HAP-1 (cell line): ENCODE measurements around the gene HLA-DQB2.
"Not testable (repeated sequence)": the region's sequence is repeated elsewhere in the genome, so short reads cannot be mapped to it uniquely, and the experiment has no call there.

ENCODE experiments used
- DNase-seq, 2 experiments: peaks; one replicate each; pipeline ENCODE4 v3.0.0-alpha.2; 2016 to 2020; ENCODE audit warnings: low spot score in 2 of 2
- H3K27me3 ChIP-seq: fragments of 250-450 bp; sonication (Bioruptor Pico); 2 replicates; pipeline ENCODE4 v1.5.1; 2020; ENCODE audit warnings: low read depth, mild to moderate bottlenecking, moderate library complexity
- H3K36me3 ChIP-seq: fragments of 250-450 bp; sonication (Bioruptor Pico); replicated peaks from 2 replicates; pipeline ENCODE4 v1.5.1; 2020; ENCODE audit warnings: mild to moderate bottlenecking
- H3K4me1 ChIP-seq: fragments of 250-450 bp; sonication (Bioruptor Pico); 2 replicates; pipeline ENCODE4 v1.5.1; 2020; ENCODE audit warnings: mild to moderate bottlenecking
- H3K4me3 ChIP-seq: fragments of 250-450 bp; sonication (Bioruptor Pico); 2 replicates; pipeline ENCODE4 v1.5.1; 2020; ENCODE audit warnings: mild to moderate bottlenecking, moderate library complexity
- H3K9me3 ChIP-seq: fragments of 250-450 bp; sonication (Bioruptor Pico); 2 replicates; pipeline ENCODE4 v1.5.1; 2020; ENCODE audit warnings: mild to moderate bottlenecking, moderate library complexity
- in situ Hi-C: fragments of 300-500 bp; cut with MboI; formaldehyde crosslinking; loops from 3 replicates; pipeline ENCODE4 v1.14.3; 2020; ENCODE audit warnings: low sequenced_read_pairs, inconsistent platforms, mixed read lengths

The HLA-DQB2 gene

GRCh38 chr6:32763421-32763820, at the start of gene HLA-DQB2:
Gene HLA-DQB2 (minus strand): TSS chr6:32763532. CDS start chr6:32763470, 62 bp downstream.
- DNase-seq, result no peak
- in situ Hi-C loops, result no loop called here
- H3K9me3 ChIP-seq, result no peaks in the 10 kb centered on the region
- no peaks in the 10 kb centered on the region for H3K4me1 ChIP-seq
- H3K27me3 ChIP-seq, result peaks cover 13% of the 10 kb centered on the region
- H3K36me3 ChIP-seq, result no peaks in the 10 kb centered on the region
- no peak within 1 kb of the TSS for H3K4me3 ChIP-seq

- Histone ChIP-seq H3K36me3 (no peaks in the 10 kb centered on the region), H3K4me3 (no peak overlapping the region), H3K4me1 (no peaks in the 10 kb centered on the region), H3K27me3 (peaks cover 9% of the 10 kb centered on the region), H3K9me3 (no peaks in the 10 kb centered on the region)
- in situ Hi-C loops, result no loop called here
- no peak for DNase-seq
These were observed 45.8 kb upstream of the HLA-DQB2 start for GRCh38 chr6:32809171-32809570.

- Histone ChIP-seq H3K4me3 (no peak overlapping the region), H3K27me3 (peaks cover 27% of the 10 kb centered on the region), H3K36me3 (no peaks in the 10 kb centered on the region), H3K9me3 (no peaks in the 10 kb centered on the region), H3K4me1 (no peaks in the 10 kb centered on the region)
- DNase-seq, result no peak
- in situ Hi-C loops, result no loop called here
These were observed 43.8 kb upstream of the HLA-DQB2 start for GRCh38 chr6:32807020-32807580.

GRCh38 chr6:32805404-32805803, 42.1 kb upstream of the HLA-DQB2 start:
- in situ Hi-C loops, result not testable (repeated sequence)

DNA sequence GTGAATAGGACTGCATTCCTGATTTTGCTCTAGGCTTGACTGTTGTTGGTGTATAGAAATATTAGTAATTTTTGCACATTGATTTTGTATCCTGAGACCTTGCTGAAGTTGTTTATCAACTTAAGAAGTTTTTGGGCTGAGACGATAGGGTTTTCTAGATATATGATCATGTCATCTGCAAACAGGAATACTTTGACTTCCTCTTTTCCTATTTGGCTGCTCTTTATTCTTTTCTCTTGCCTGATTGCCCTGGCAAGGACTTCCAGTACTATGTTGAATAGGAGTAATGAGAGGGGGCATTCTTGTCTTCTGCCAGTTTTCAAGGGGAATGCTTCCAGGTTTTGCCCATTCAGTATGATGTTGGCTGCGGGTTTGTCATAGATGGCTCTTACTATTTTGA, 40.1 kb upstream of the HLA-DQB2 start:
- Histone ChIP-seq H3K9me3 (no peaks in the 10 kb centered on the region), H3K27me3 (peaks cover 33% of the 10 kb centered on the region), H3K4me3 (no peak overlapping the region), H3K4me1 (no peaks in the 10 kb centered on the region), H3K36me3 (no peaks in the 10 kb centered on the region)
- DNase-seq, result no peak
- in situ Hi-C loops, result no loop called here

More at GRCh38 chr6:32805404-32805803, 42.1 kb upstream of the HLA-DQB2 start:
- H3K27me3 ChIP-seq, result peaks cover 29% of the 10 kb centered on the region
- H3K4me3 ChIP-seq, H3K4me1 ChIP-seq, H3K9me3 ChIP-seq, DNase-seq, H3K36me3 ChIP-seq: not testable (repeated sequence)

DNA sequence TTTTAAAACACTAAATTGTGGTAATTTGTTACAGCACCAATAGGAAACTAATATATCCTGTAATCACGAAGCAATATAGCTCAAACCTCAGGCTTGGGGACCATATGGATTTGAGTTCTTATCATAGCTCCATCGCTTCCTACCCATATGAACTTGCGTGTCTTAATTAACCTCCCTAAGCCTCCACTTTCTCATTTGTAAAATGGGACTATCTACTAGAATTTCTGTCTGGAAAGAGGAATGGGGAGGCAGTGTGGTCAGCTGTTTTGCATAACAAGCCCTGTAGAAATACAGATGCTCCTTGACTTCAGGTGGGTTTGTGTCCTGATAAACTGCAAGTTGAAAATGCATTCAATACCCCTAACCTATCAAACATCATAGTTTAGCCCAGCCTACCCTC, 36.4 kb upstream of the HLA-DQB2 start:
- Histone ChIP-seq H3K4me1 (0 out of 2 replicates have a peak, but pooled peaks cover 3% of the 10 kb centered on the region), H3K27me3 (peaks cover 36% of the 10 kb centered on the region), H3K36me3 (no peaks in the 10 kb centered on the region), H3K9me3 (no peaks in the 10 kb centered on the region), H3K4me3 (no peak overlapping the region)
- in situ Hi-C loops, result loop anchor here (5.0 to 25.0 kb wide), 3 partner anchors 387 to 715 kb away; no protein-coding TSS in a partner anchor
- no peak for DNase-seq

- Histone ChIP-seq H3K27me3 (peaks cover 36% of the 10 kb centered on the region), H3K36me3 (no peaks in the 10 kb centered on the region), H3K4me3 (no peak overlapping the region), H3K9me3 (no peaks in the 10 kb centered on the region), H3K4me1 (0 out of 2 replicates have a peak, but pooled peaks cover 3% of the 10 kb centered on the region)
- DNase-seq, result no peak
- in situ Hi-C loops, result loop anchor here (5.0 to 25.0 kb wide), 3 partner anchors 387 to 714 kb away; no protein-coding TSS in a partner anchor
These were observed 35.8 kb upstream of the HLA-DQB2 start for GRCh38 chr6:32799168-32799567.

GRCh38 chr6:32796848-32797776, 33.8 kb upstream of the HLA-DQB2 start:
- Histone ChIP-seq H3K4me1 (0 out of 2 replicates have a peak, but pooled peaks cover 3% of the 10 kb centered on the region), H3K9me3 (no peaks in the 10 kb centered on the region), H3K36me3 (no peaks in the 10 kb centered on the region), H3K4me3 (peak overlapping the region; percentile 8; the same call in 1 of the 2 replicates), H3K27me3 (peaks cover 23% of the 10 kb centered on the region)
- in situ Hi-C loops, result loop anchor here (5.0 to 25.0 kb wide), 3 partner anchors 385 to 712 kb away; no protein-coding TSS in a partner anchor
- DNase-seq, result peak; percentile 48 to 87

- DNase-seq, result no peak
- in situ Hi-C loops, result loop anchor here (10.0 to 25.0 kb wide), 2 partner anchors 557 to 710 kb away; no protein-coding TSS in a partner anchor
- Histone ChIP-seq H3K27me3 (peaks cover 18% of the 10 kb centered on the region), H3K4me3 (no peak overlapping the region), H3K9me3 (no peaks in the 10 kb centered on the region), H3K36me3 (no peaks in the 10 kb centered on the region), H3K4me1 (0 out of 2 replicates have a peak, but pooled peaks cover 3% of the 10 kb centered on the region)
These were observed 31.2 kb upstream of the HLA-DQB2 start for GRCh38 chr6:32794510-32794909.

- in situ Hi-C loops, result loop anchor here (10.0 to 25.0 kb wide), 2 partner anchors 556 to 708 kb away; no protein-coding TSS in a partner anchor
These were observed 29.6 kb upstream of the HLA-DQB2 start for GRCh38 chr6:32792901-32793435.

GRCh38 chr6:32790306-32790705, 27.0 kb upstream of the HLA-DQB2 start:
- in situ Hi-C loops, result loop anchor here (10.0 to 25.0 kb wide), 2 partner anchors 553 to 706 kb away; no protein-coding TSS in a partner anchor
- Histone ChIP-seq H3K4me1 (no peaks in the 10 kb centered on the region), H3K9me3 (no peaks in the 10 kb centered on the region), H3K27me3 (peaks cover 26% of the 10 kb centered on the region), H3K36me3 (no peaks in the 10 kb centered on the region), H3K4me3 (no peak overlapping the region)
- DNase-seq, result no peak

More at GRCh38 chr6:32792901-32793435, 29.6 kb upstream of the HLA-DQB2 start:
- Histone ChIP-seq H3K36me3 (no peaks in the 10 kb centered on the region), H3K27me3 (peaks cover 20% of the 10 kb centered on the region), H3K4me3 (no peak overlapping the region), H3K4me1 (0 out of 2 replicates have a peak, but pooled peaks cover 3% of the 10 kb centered on the region), H3K9me3 (no peaks in the 10 kb centered on the region)
- no peak for DNase-seq

- Histone ChIP-seq H3K4me1 (no peaks in the 10 kb centered on the region), H3K9me3 (no peaks in the 10 kb centered on the region), H3K4me3 (no peak overlapping the region), H3K36me3 (no peaks in the 10 kb centered on the region), H3K27me3 (peaks cover 17% of the 10 kb centered on the region; the same call in 1 of the 2 replicates)
- in situ Hi-C loops, result loop anchor here (25.0 kb wide), 1 partner anchor 549 kb away; no protein-coding TSS in a partner anchor
- peak; percentile 51 to 59 for DNase-seq
These were observed 22.6 kb upstream of the HLA-DQB2 start for GRCh38 chr6:32785781-32786533.

DNA sequence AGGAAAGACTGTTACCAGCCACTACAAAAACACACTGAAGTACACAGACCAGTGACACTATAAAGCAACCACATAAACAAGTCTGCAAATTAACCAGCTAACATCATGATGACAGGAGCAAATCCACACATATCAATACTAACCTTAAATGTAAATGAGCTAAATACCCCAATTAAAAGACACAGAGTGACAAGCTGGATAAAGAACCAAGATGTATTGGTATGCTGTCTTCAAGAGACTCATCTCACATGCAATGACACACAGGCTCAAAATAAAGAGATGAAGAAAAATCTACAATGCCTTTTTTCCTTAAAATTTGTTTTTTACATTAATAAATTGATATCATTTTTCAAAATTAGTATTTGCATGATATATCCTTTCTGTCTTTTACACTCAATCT, 19.6 kb upstream of the HLA-DQB2 start:
- not testable (repeated sequence) for H3K4me1 ChIP-seq, H3K4me3 ChIP-seq, H3K36me3 ChIP-seq, H3K9me3 ChIP-seq, DNase-seq
- in situ Hi-C loops, result loop anchor here (25.0 kb wide), 1 partner anchor 546 kb away; no protein-coding TSS in a partner anchor
- peaks cover 14% of the 10 kb centered on the region; the same call in 1 of the 2 replicates for H3K27me3 ChIP-seq
